GM19438 (cell line): Measurements from ENCODE around the gene ITSN2.
"Not testable (repeated sequence)": the region's sequence is repeated elsewhere in the genome, so short reads cannot be mapped to it uniquely, and the experiment has no call there.

Experiments used
- ATAC-seq: cut with Tn5 transposase; IDR thresholded peaks from one replicate; pipeline ENCODE4 v1.9.1; 2021; ENCODE audit warnings: low read depth; ENCODE audit not compliant: unreplicated experiment

The ITSN2 gene

DNA sequence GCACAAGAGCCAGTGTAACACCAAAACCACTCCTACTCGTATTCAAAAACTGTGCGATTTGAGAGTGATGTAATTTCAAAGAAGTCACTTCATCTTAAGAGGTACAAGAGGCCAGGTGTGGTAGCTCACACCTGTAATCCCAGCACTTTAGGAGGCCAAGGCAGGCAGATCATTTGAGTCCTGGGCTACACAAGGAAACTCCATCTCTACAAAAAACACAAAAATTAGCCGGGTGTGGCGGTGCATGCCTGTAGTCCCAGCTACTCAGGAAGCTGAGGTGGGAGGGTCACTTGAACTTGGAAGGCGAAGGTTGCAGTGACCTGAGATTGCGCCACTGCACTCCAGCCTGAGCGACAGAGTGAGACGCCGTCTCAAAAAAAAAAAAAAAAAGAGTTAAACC, 21.2 kb downstream of the ITSN2 start:
- not testable (repeated sequence) for ATAC-seq

DNA sequence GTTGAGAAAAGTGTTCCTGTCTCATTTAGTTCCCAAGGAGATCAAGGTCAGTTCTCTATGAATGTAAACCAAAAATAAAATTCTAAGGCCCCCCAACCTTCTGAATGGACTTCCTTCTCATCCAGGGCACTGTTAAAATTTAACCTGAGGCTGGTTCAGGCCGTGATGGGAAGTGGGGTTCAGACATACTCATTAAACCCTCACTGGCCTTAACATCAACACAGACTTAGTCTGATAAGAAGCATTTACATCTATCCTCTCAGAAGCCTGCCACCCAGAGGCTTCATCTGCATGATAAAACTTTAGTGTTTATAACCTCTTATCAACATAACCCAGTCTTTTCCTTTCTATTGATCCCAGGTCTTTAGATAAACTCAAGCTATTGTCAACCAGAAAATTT, 22.4 kb downstream of the ITSN2 start:
- no peak for ATAC-seq

DNA sequence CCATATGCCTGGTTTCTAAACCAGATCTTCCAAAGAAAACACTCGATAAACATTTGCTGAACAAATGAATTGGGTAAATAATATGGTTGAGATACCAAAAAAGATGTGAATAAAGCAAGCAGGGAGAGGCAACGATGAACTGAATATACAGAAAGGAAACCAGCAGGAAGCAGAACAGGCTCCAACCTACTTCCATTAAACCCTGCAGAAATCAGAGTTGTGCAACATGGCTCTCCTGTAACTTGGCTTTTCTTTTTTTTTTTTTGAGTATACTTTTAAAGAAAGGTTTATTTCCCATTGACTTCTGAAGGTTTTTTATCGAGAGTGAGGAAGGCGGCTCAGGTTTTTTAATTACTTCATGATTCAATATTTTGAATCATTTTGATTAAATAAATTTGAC, 23.5 kb downstream of the ITSN2 start:
- no peak for ATAC-seq

DNA sequence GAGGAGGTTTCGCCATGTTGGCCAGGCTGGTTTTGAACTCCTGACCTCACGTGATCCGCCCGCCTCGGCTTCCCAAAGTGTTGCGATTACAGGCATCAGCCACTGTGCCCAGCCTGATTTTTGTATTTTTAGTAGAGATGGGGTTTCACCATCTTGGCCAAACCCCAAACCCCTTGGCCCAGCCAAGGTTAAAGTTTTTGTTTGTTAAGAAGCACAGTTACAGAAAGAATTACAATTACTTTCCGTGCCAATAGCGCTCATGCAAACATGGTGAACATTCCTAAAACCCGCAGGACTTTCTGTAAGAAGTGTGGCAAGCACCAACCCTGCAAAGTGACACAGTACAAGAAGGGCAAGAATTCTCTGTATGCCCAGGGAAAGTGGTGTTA, 26.1 kb downstream of the ITSN2 start:
- ATAC-seq: no peak

DNA sequence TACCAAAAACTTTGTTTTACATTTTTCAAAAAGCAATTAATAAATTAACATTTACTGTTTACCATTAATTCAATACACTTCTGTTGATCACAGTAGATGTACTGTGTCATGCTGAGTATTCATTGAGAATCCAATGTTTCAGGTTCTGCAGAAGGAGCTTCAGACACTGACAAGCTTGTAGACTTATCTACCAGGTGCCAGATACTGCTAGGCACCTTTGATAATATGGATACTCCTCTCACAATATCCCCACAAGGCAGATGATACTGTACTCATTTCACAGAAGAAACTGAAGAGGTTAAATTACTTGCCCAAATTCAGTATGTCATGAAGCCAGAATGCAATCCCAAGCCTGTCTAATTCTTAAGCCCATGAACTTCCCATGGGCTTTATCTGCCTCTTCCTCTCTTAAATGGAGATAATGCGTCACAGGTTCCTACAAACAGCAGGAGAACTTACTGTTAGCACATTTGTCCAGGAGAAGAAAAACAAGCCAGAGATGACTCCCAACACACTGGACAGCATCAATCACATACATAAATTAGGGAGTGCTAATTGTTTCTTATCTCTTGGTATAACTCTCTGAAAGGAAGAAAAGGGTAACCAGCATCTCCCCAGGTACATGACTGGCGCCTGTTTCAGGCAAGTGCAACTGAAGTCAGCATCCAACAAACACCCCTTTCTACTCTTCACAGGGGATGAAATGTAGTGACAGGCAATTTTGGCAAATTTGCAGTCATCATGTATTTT, 27.4 kb downstream of the ITSN2 start:
- no peak for ATAC-seq

DNA sequence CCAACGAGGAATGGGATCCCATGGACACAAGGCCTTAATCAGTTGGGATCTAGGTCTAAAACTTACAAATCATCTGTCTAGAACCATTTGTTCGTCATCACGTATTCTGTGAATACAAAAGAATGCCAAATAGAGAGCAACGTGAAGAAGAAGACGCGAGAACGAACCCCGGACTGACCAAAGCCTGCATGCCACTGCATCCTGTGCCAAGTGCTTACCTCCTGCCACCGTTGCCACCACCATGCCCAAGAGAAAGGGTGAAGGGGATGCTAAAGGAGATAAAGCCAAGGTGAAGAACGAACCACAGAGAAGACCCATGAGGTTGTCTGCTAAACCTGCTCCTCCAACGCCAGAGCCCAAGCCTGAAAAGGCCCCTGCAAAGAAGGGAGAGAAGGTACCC, 30.2 kb downstream of the ITSN2 start:
- ATAC-seq: no peak

DNA sequence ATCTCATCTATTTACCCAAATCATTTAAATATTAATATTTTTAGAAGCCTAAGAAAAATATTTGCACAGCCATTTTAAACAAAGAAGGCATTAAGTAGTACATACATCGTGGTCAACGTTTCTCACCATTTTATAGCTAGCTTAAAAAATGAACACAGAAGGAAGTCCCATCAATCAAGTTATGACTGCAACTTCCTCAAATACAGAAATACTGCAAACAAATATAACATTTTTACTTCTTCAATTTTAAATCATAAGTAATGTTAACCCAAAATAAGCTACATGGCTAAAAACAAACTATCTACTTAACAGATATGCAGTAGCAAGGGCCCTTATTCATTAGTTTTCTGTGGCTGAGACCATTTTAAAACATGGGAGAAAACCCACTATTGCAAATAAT, 30.6 kb downstream of the ITSN2 start:
- no peak for ATAC-seq

DNA sequence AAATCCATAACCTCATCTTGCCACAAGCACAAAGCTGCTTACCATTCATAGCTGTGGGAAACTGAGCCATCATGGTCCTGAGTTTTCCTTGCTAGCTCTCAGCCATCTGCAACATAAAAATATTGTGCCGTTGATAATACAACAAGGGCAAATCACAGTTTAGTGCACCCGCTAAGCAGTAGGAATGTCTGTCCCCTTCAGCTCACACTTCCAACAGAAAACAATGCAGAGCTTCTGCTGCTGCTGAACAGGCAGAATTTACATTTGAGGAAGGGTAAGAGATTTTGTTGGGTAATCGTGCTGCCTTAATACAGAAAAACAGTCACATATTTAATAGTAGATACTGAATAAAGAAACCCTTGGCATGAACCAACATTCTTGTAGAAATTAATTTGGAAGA, 32.3 kb downstream of the ITSN2 start:
- no peak for ATAC-seq

DNA sequence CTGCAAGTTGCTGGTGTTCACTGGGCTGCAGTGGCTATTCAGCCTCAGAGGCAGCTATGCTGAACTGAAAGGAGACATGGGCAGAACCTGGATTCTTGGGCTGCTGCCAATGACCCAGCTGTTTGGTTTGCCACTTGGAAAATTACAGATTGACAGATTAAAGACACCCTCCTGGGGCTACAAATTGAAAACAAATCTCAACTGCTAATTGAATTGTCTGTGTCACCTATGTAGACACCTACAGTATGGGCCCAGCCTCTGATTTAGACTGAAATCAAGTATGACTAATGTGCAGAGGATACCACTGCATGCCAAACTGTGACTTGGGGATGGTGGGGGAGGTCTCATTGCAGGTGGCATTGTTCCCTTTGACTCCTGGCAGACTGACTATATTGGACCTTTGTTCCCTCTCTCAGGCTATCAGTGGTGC, 42.8 kb downstream of the ITSN2 start:
- no peak for ATAC-seq

DNA sequence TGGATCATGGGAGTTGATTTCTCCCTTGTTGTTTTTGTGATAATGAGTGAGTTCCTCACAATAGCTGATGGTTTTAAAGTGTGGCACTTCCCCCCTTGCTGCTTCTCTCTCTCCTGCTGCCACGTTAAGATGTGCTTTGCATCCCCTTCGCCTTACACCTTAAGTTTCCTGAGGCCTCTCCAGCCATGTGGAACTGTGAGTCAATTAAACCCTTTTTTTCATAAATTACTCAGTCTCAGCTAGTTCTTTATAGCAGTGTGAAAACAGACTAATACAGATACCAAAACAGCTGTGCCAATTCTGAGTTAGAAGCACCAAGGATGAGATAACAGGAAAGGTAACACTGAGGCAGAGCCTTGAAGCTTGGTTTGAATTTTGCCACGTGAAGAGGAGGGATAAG, 44.7 kb downstream of the ITSN2 start:
- no peak for ATAC-seq

DNA sequence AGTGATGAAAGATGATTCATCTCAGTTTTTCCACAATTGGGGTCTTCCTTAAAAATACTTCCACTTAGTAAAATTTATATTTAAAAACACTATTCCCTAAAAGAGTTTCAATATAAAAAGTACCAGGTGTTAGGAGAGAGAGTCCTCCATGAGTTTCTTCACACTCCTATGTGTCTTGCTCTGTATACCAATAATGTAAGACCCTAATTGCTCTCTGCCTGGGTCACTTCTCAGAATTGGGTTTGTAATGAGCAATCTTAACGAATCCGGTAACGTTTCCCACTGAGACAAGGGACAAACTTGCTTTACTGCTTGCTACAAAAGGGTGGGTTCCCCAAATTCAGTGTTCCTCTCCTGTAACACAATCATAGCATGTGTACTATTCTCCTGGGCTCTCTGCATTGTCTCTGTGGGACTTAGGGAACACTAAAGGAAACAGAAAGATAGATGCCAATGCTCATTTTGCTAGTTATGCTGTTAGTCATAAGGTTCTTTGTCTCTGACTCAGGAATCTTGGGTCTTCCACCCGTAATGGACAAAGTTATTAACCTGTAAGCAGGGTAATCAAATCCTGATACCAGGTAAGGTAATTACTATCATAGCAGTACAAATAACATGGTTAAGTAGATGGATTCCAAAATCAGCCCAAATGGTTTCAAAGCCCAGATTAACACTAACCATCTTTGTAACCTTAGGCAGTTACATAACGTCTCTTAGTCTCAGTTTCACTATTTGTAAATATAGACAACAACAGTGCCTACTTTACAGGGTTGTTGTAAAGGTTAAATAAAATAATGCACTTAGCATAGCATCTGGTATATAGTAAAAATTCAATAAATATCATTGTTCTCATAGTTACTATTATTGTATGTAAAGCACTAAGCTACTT, 46.3 kb downstream of the ITSN2 start:
- no peak for ATAC-seq

DNA sequence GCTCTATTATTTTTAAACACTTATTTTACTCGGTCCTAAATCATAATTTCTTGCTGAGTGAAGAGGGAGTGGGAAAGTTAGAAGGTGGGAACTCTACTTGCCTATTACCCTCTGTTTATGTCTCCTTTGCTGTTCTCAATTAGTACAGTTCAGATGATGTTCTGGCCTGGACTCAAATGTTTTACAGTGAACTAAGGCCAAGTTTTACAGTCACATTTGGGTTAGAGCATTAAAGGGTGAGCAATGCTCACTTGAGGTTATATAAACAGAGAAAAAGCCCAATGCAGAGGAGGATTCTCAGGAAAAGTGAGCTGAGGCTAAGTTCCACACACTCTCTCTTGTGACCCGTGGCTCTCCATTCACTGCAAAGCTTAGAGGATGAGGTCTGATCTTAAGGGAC, 52.4 kb downstream of the ITSN2 start:
- no peak for ATAC-seq

DNA sequence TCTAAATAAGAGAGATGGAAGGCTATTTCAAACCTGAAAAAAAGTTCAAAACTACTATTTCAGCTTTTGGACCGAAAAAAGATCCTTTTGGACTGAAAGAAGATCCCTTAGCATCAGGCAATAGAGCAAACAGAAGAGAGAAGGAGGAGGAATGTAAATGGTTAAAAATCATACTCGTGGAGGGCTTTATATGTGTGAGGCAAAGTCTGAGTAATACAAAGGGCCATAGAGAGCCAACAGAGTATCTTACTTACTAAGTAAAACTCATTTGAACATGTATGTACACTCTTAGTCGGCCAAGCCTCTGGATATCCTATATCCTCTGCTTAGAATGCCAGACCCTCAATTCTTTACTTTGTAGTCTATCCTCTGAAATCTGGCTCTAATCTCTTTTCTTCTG, 55.7 kb downstream of the ITSN2 start:
- ATAC-seq: no peak

DNA sequence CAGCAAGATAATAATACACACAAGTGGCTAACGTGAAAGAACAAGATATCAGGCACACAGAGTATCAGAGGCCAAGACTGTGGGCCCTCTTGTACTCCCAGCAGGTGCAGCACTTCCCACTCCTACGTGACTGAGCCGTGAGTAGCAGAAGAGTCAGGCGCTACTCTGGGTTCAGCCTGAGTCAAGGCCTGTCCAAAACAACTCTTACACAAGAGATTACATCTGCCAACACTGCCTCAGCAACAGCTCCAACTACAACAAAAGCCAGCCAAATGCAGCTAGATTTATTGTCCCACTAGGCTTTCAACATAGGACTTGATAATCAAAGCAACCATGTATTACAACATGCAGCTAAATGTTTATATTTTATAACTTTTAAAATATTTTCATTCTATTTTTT, 56.2 kb downstream of the ITSN2 start:
- ATAC-seq: no peak

DNA sequence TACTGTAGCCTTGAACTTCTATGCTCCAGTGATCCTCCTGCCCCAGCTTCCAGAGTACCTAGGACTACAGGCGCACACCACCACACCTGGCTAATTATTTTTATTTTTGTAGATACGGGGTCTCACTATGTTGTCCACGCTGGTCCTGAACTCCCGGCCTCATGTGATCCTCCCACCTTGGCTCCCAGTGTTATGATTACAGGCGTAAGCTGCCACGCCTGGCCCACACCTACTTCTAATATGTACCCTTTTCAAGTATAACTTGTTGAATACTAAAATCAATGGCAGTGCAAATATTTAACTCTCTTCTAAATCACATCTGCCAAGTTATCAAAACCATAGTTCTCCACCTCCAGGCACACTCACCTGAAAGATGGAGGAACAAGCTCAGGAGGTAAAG, 58.7 kb downstream of the ITSN2 start:
- ATAC-seq: no peak

DNA sequence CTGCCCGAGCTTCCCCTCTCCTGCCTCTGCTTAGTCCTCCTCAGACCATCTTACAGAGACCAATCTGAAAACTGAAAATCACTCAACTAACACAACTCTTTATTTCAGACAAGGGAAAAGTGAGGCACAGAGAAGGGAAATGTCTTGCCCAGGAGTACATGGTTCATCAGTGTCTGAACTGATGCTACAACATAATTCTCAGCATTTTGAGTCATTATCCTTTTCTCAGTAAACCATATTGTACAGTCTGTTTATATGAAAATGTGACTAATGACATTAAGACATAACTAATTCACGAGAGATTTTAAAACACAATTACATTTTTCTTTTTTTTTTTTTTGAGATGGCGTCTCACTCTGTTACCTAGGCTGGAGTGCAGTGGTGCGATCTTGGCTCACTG, 62.7 kb downstream of the ITSN2 start:
- ATAC-seq: no peak

DNA sequence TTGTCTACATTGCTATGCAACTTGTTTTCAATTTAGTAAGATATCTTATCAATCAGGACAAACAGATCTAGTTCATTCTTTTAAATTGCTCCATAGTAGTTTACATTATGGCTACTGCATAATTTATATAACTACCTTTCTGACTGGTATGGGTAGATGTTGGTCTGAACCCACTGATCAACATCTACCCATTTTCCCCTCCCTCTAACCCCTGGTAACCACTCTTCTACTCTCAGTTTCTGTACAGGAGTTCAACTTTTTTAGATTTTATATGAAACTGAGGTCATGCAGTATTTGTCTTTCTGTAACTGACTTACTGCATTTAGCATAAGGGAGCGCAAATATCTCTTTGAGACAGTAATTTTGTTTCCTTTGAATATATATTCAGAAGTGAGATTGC, 73.2 kb downstream of the ITSN2 start:
- ATAC-seq: no peak

DNA sequence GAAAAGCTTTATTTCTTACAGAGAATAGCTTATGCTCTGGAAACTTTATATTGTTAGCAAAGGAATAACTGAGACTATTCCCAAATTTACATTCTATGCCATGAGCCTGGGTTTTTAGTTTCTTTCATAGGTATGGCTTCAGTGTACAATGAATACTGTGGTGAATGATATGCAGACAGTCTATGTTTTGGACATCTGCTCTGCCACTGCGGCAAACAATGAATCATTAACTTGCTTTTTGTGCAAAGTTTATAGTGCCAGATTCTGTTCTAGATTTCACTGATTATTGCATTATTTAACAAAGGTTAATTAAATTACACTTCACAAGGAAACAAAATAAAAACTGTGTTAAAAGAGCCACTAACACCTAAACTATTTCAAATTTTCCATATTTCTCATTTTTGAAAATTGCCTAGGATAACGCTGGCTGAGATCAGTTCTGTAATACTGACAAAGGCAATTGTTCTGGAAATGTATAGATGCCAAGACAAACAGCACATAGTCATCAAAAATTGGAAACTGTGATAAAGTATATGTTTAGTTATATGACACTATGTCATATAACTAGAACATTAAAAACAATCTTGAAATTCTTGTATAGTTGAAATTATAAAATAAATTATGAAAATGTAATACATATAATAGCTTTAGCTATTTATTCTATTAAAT, 74.7 kb downstream of the ITSN2 start:
- ATAC-seq: no peak

DNA sequence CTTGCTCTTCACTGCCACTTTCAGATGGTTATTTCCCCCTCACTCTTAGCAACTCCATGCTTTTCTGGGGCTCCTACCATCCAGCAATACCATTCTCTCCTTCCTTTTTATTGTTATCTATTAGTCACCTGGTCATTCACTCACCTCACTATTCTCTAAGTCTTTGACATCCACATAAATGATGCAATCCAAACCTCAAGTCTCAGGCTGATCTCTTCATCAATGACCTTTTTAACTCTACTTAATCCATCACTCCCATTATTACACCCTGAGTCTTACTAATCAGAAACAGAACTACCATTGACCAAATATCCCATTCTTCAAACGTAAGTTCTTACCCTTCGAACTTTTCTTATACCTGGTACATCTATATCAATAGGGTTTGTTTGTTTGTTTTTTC, 79.7 kb downstream of the ITSN2 start:
- ATAC-seq: no peak

DNA sequence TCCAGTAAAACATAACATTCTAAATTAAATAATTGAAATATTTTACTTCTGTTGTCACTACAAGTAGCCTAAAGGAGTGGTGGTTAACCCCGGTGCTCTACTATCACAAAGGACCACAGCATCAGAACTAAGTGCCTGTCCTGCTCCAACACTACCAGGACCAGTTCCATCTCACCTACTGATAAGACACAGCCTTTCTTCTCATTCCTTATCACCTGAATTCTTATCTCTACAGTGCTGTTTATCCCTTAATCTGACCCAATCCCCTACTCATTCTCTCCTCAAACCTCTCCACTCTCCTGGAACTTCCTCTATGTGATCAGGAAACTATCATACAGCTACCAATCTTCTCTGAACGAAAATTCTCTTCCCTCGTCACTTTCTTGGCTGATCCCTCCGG, 80.2 kb downstream of the ITSN2 start:
- no peak for ATAC-seq

DNA sequence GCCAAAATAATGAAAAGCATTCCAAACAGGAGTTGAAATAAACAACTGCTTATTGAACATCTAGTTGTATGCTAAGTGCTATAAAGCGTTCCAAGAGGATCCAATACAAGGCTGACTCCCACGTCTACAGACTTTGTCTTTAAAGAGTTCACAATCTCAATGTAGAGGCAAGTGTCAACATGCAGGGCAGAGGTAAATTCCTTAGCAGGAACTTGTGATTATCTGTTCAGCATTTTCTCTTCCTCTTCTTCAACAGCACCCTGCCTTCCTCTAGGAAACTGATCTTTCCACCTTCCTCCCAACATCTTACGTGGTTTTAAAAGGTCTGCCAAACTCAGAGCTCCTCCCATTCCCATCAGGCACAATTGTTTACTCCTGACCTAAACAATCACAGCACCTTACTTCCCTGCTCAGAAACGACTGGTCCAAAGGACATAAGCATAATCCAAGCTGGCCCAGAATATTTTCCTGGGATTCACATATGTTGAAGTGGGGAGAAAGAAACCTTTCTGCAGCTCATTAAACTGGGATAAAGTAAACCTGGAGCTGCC, 83.9 kb downstream of the ITSN2 start:
- ATAC-seq: no peak
